HG02981 (cell line): ENCODE data around the gene PARL.
A peak's percentile ranks its signal among the peaks of the same experiment; 100 is the strongest.

Source experiments
- ATAC-seq: cut with Tn5 transposase; IDR thresholded peaks from one replicate; pipeline ENCODE4 v1.9.1; 2021; ENCODE audit warnings: mild to moderate bottlenecking, moderate library complexity; ENCODE audit not compliant: unreplicated experiment

PARL gene

DNA sequence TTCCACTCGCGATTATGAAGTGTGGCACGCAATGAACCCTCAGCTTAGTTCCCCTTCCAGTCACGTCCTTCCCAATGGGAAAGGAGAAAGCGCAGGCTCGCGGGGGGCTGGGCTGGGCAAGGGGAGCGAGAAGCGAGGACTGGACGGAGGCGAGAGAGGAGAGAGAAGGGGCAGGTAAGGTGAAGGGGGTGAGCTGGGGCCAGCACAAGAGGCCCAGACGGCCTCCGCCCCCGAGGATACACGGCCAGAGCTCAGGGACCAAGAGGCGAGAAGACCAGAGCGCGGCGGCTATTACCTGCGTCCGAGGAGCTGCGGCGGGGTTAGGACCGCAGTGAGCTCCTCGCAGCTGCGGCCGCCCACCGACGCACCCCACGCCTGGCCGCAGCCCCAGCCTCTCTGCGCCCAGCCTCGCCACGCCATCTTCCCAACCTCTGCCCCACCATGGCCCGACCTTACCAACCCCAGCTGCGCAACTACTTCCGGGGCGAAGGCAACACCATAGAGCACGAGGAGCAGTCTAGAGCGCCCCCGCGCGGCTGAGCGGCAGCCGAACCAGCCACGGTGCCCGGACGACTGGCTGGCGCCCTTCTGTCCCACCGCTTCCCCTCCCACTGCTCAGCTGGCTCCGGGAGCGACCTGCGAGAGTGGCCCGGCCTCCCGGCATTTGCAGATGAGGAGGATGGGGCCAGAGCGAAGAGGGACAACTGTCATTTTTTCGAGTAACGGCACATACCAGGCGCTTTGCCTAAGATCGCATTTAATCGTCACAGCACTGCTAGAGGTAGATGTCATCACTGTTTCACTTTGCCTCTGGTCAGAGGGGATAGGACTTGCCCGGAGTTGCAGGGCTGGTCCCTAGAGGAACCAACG, at the start of gene PARL:
Gene PARL (minus strand): TSS at position 454 of the 870 bp plus-strand sequence. CDS start 34 bp downstream, at position 420.
- peak; percentile 99 for ATAC-seq

- ATAC-seq: no peak
Measured at GRCh38 chr3:183933160-183933559, 48.5 kb upstream of the PARL start.

DNA sequence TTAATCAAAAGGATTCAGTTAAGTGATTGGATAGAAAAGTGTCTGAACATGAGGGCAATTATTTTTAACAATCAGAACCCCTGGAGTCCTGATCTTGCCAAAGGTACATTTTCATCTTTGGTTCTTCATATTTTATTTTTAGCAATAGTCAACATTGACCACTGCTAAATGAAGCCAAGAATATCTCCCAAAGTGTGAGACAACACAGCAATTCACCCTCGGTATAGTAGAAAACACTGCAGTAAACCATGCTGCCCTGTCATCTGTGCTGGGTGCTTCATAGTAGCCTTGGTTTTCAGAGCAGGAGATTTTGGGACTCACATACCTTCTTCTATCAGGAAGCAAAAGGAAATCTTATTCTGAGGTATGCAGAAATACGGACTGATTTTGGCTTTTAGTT, 47.2 kb upstream of the PARL start:
- ATAC-seq: no peak

DNA sequence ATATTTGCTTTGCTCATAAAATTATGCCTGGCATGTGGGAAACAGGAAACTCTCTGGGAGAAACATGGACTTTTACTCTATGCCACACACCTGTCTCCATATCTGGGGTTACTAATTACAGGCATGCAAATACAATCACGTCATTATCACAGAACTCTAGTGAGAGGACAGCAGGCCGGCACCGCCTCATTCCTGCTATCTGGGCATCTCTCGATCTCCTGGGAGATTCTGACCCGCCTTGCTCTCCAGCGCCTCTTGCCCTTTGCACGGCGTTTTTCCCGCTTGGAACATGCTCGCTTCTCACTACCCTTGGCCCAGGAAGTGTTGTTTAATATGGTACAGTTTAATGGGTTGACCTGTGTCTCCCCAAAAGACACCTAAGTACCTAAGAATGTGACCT, 45.4 kb upstream of the PARL start:
- ATAC-seq: no peak

DNA sequence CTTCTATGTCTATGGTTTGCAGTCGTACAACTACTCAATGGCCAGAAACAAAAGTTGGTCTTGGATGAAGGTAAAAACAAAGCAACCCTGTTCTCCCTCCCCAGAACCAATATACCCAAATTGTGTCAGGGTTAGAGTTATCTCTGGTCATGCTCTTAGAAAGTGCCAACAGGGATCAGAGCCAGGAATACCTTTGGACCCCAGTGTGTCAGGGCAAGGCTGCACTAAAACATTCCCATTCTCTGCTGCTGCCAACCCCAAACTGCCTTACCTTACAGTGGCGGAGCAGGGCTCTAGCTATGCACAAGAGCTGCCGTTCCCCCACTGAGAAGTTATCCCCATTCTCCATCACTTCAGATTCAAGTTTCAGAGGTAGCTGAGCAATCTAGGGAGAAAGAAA, 42.4 kb upstream of the PARL start:
- no peak for ATAC-seq

GRCh38 chr3:183924956-183925355, 40.3 kb upstream of the PARL start:
- ATAC-seq: no peak

DNA sequence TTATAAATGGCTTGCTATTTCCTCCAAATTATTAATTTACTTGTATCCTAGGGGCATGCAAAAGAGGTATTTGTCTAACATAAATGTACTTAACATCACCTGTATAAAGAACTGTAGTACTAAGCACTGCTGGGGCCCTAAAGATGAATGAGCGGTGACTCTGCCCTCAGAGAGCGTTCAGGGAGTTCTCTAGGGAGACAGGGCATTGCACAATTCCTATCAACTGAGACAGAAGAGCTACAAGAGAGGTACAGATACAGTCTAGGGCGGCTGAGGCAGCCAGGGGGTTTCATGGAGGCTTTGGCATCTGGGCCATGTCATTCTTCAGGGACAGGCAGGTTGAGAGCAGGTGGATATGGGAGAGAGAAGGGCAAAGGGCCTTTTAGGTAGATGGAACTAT, 39.9 kb upstream of the PARL start:
- ATAC-seq: no peak

- ATAC-seq: no peak
Measured at GRCh38 chr3:183922421-183922820, 37.7 kb upstream of the PARL start.

GRCh38 chr3:183921096-183921495, 36.4 kb upstream of the PARL start:
- no peak for ATAC-seq

DNA sequence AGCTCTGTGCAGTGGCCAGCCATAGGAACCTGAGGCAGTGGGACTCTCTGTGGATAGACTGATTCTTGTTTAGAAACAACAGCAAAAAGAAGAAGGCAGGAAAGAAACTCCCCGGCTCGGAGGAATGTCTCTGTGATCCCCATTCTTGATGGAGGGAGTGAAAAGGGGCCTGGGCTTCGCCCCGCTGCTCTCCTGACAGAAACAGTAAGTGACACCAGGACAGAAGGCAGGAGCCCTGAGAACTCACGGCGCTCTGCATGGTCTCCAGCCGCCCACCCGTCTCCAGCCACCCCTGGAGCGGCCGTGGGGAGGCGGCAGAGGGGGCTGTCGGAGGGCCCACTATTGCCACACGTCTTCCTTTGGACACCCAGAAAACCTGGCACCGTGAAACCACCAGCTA, 35.7 kb upstream of the PARL start:
- ATAC-seq: no peak

GRCh38 chr3:183918178-183918577, 33.5 kb upstream of the PARL start:
- no peak for ATAC-seq

- no peak for ATAC-seq
Measured at GRCh38 chr3:183917776-183918175, 33.1 kb upstream of the PARL start.

- no peak for ATAC-seq
Measured at GRCh38 chr3:183914856-183915255, 30.2 kb upstream of the PARL start.

- no peak for ATAC-seq
Measured at GRCh38 chr3:183913580-183913920, 28.9 kb upstream of the PARL start.

GRCh38 chr3:183912895-183913579, 28.4 kb upstream of the PARL start:
- no peak for ATAC-seq

GRCh38 chr3:183911763-183912506, 27.3 kb upstream of the PARL start:
- no peak for ATAC-seq

DNA sequence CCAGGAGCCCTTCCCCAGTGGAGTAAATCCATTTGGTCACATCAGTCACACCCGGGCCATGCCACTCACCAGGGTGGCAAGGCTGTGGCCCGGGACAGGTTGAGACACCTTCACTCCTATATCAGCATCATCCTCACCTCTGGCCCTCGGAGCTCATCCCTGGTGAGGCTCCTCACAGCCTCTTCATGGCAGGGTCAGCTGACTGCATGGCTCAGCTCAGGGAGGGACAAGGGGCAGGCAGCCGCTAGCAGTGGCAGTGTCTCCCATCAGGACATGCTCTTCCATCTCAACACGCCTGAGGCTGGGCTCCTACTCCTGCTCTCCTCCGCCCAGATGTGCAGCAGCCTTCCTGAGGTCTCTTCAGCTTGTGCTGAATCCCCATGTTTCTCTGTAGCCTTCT, 26.4 kb upstream of the PARL start:
- ATAC-seq: no peak

DNA sequence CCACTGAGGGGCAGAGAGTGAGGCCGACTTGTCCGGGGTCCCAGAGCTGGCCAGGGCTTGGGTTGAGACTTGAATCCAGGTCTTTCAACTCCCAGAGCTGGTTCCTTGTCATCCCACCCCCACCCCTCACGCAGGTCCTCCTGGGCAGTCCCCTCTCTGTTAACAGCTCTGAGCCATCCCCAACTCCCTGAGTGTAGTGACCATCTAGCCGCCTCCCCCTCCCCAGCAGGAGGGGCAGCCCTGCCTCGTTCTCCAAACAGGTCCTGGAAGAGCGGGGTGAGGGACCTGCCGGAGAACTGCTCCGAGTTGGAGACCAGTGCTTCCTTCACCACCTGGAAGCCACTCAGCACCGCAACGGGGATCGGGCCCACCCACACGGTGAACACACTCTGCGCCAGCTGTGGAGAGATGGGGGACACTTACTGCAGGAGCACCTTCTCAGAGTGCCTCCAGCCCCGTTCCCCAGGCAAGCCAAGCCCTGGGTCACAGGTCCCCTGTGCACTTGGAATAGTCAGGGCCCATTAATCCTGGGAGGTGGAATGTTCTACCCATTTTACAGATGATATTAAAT, 24.4 kb upstream of the PARL start:
- ATAC-seq: no peak

- ATAC-seq: no peak
Measured at GRCh38 chr3:183907911-183908331, 23.2 kb upstream of the PARL start.

DNA sequence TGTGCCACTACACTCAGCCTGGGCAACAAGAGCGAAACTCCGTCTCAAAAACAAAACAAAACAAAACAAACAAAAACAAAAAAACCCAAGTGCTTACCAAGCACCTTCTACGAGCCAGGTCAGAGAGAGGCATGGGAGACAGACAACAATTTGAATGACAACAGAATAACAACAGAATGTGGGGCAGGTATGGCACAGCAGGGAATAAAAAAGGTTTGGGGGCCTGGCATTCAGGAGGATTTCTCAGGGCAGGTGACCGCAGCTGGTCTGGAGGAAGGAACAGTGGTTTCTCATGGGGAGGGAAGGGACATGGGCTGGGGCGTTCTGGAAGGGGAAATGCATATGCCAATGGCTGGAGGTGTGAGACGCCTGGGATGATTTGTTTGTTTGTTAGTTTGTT, 22.5 kb upstream of the PARL start:
- no peak for ATAC-seq

- no peak for ATAC-seq
Measured at GRCh38 chr3:183906234-183906921, 21.7 kb upstream of the PARL start.
